H1 (cell line): Measurements from ENCODE around the gene SIDT1. TPM values are rescaled to one million over a fixed set of nuclear protein-coding genes. Genes with fewer than 3 reads are reported as not detected.

ENCODE experiments used
- CTCF ChIA-PET: fragments of 300-600 bp; sonication (Branson Sonifier 250); formaldehyde crosslinking; loops from one replicate; lab custom pipeline; 2021; ENCODE audit not compliant: partially characterized antibody; lab: Charles Lee
- POLR2A ChIA-PET: fragments of 300-600 bp; sonication (Branson Sonifier 250); formaldehyde crosslinking; loops from one replicate; lab custom pipeline; 2021; ENCODE audit warnings: inconsistent platforms; ENCODE audit not compliant: partially characterized antibody; lab: Charles Lee
- DNase-seq, 2 experiments: peaks; one replicate each; pipeline versions ENCODE4 v3.0.0 to v3.0.0-alpha.2; 2010 to 2022; ENCODE audit warnings: low spot score in 2 of 2, low read depth in 1 of 2, mixed read lengths in 1 of 2
- FAIRE-seq: peaks from 2 replicates; lab custom pipeline; 2011; peaks lifted over from hg19 to GRCh38; lab: Jason Lieb, UNC
- H2AFZ ChIP-seq: 2 replicates; pipeline ENCODE4 v1.8.1; 2012; ENCODE audit warnings: low read length, inconsistent platforms
- H2AK5ac ChIP-seq: 2 replicates; pipeline ENCODE4 v1.6.1; 2013; ENCODE audit warnings: low read depth, low read length
- H2BK120ac ChIP-seq: replicated peaks from 2 replicates; pipeline ENCODE3; 2013; ENCODE audit warnings: low read depth, low read length, inconsistent platforms
- H2BK12ac ChIP-seq: 2 replicates; pipeline ENCODE4 v1.6.1; 2013; ENCODE audit warnings: low read depth, low read length
- H2BK15ac ChIP-seq: 2 replicates; pipeline ENCODE4 v1.6.1; 2013; ENCODE audit warnings: low read length
- H2BK20ac ChIP-seq: 2 replicates; pipeline ENCODE4 v1.6.1; 2013; ENCODE audit warnings: low read length
- H2BK5ac ChIP-seq: 2 replicates; pipeline ENCODE4 v1.6.1; 2013; ENCODE audit warnings: low read depth, low read length
- H3K14ac ChIP-seq: 2 replicates; pipeline ENCODE4 v1.6.1; 2013; ENCODE audit warnings: inconsistent platforms; ENCODE audit not compliant: insufficient read length
- H3K18ac ChIP-seq: 2 replicates; pipeline ENCODE4 v1.6.1; 2013; ENCODE audit warnings: low read length; ENCODE audit errors: extremely low read depth
- H3K23ac ChIP-seq: 2 replicates; pipeline ENCODE4 v1.6.1; 2013; ENCODE audit warnings: inconsistent platforms; ENCODE audit not compliant: insufficient read length
- H3K23me2 ChIP-seq: 2 replicates; pipeline ENCODE4 v1.6.1; 2013; ENCODE audit warnings: low read depth, low read length
- H3K27ac ChIP-seq: 2 replicates; pipeline ENCODE4 v1.6.1; 2011; ENCODE audit warnings: low read depth, low read length, inconsistent platforms
- H3K27me3 ChIP-seq, 4 experiments: replicated peaks in 1 of 4; 1 replicate in 1 of 4; 2 replicates in 3 of 4; pipeline versions ENCODE4 v1.6.1 to v1.8.1; 2011 to 2013; ENCODE audit warnings: low read length in 3 of 4, mild to moderate bottlenecking in 3 of 4, inconsistent platforms in 2 of 4, mixed read lengths in 2 of 4, moderate library complexity in 1 of 4; ENCODE audit not compliant: control insufficient read depth in 3 of 4, insufficient read depth in 3 of 4; ENCODE audit errors: extremely low read depth in 1 of 4
- H3K36me3 ChIP-seq, 4 experiments: 2 replicates each; pipeline versions ENCODE4 v1.6.1 to v1.8.1; 2011 to 2013; ENCODE audit warnings: mild to moderate bottlenecking in 4 of 4, low read length in 3 of 4, moderate library complexity in 2 of 4, control low read depth in 1 of 4, inconsistent platforms in 1 of 4; ENCODE audit not compliant: insufficient read depth in 4 of 4, control insufficient read depth in 2 of 4
- H3K4ac ChIP-seq: replicated peaks from 2 replicates; pipeline ENCODE3; 2013; ENCODE audit warnings: low read length, low read depth, mixed read lengths, inconsistent platforms; ENCODE audit not compliant: insufficient read length
- H3K4me1 ChIP-seq, 4 experiments: replicated peaks in 1 of 4; 1 replicate in 1 of 4; 2 replicates in 3 of 4; pipeline versions ENCODE4 v1.6.1 to v1.8.1; 2011 to 2013; ENCODE audit warnings: low read length in 3 of 4, inconsistent platforms in 2 of 4, mixed read lengths in 1 of 4; ENCODE audit not compliant: insufficient read depth in 4 of 4, control insufficient read depth in 3 of 4
- H3K4me2 ChIP-seq, 2 experiments: 2 replicates each; pipeline versions ENCODE4 v1.6.1 to v1.8.1; 2011 to 2013; ENCODE audit warnings: low read depth in 2 of 2, low read length in 2 of 2, control low read depth in 1 of 2, inconsistent platforms in 1 of 2, mild to moderate bottlenecking in 1 of 2; ENCODE audit not compliant: insufficient read depth in 1 of 2
- H3K4me3 ChIP-seq, 4 experiments: fragments of 200-600, 300-600 bp in 1 of 4; sonication (generic), shearing (Covaris generic), sonication (Bioruptor Twin) in 1 of 4; 2 replicates each; pipeline versions ENCODE4 v1.5.1 to v1.8.1; 2011 to 2016; ENCODE audit warnings: low read length in 4 of 4, low read depth in 3 of 4, control low read depth in 2 of 4, inconsistent platforms in 2 of 4, mild to moderate bottlenecking in 2 of 4, mixed read lengths in 1 of 4, moderate library complexity in 1 of 4; ENCODE audit not compliant: insufficient read depth in 2 of 4; ENCODE audit errors: extremely low read depth in 1 of 4
- H3K56ac ChIP-seq: replicated peaks from 2 replicates; pipeline ENCODE3; 2013; ENCODE audit warnings: low read depth, mild to moderate bottlenecking, mixed read lengths, low read length, inconsistent platforms; ENCODE audit not compliant: insufficient read length
- H3K79me1 ChIP-seq: 2 replicates; pipeline ENCODE4 v1.6.1; 2013; ENCODE audit warnings: low read depth, low read length, control low read depth
- H3K79me2 ChIP-seq, 2 experiments: 2 replicates each; pipeline versions ENCODE4 v1.6.1 to v1.8.1; 2012 to 2013; ENCODE audit warnings: low read length in 2 of 2, mild to moderate bottlenecking in 2 of 2, inconsistent platforms in 1 of 2; ENCODE audit not compliant: insufficient read depth in 2 of 2, control insufficient read depth in 1 of 2
- H3K9ac ChIP-seq, 4 experiments: replicated peaks in 1 of 4; 1 replicate in 1 of 4; 2 replicates in 3 of 4; pipeline versions ENCODE4 v1.6.1 to v1.8.1; 2011 to 2013; ENCODE audit warnings: low read depth in 3 of 4, low read length in 3 of 4, control low read depth in 2 of 4, mild to moderate bottlenecking in 2 of 4, moderate library complexity in 2 of 4, inconsistent platforms in 1 of 4; ENCODE audit errors: extremely low read depth in 1 of 4
- H3K9me3 ChIP-seq, 2 experiments: 2 replicates each; pipeline versions ENCODE4 v1.6.1 to v1.8.1; 2012 to 2013; ENCODE audit warnings: mild to moderate bottlenecking in 2 of 2, moderate library complexity in 2 of 2, control low read depth in 1 of 2, inconsistent platforms in 1 of 2, low read depth in 1 of 2, low read length in 1 of 2, mixed read lengths in 1 of 2; ENCODE audit not compliant: insufficient read depth in 2 of 2
- H4K20me1 ChIP-seq, 2 experiments: replicated peaks in 1 of 2; 2 replicates each; pipeline versions ENCODE3 to v1.8.1; 2011 to 2013; ENCODE audit warnings: inconsistent platforms in 2 of 2, low read length in 2 of 2, mild to moderate bottlenecking in 1 of 2; ENCODE audit not compliant: insufficient read depth in 2 of 2, control insufficient read depth in 1 of 2
- H4K5ac ChIP-seq: 2 replicates; pipeline ENCODE4 v1.6.1; 2013; ENCODE audit warnings: low read length, low read depth, mixed read lengths, inconsistent platforms; ENCODE audit not compliant: insufficient read length
- H4K8ac ChIP-seq: 2 replicates; pipeline ENCODE4 v1.8.0; 2013; ENCODE audit warnings: mild to moderate bottlenecking, moderate library complexity, low read length, inconsistent platforms; ENCODE audit not compliant: insufficient read depth; ENCODE audit errors: extremely low read depth
- H4K91ac ChIP-seq: replicated peaks from 2 replicates; pipeline ENCODE3; 2013; ENCODE audit warnings: low read length, mixed read lengths, inconsistent platforms; ENCODE audit not compliant: insufficient read length
- BACH1 ChIP-seq: IDR thresholded peaks from 2 replicates; pipeline ENCODE4 v1.6.1; 2012; ENCODE audit warnings: low read length, improper control_type of control experiment
- BCL11A ChIP-seq, 2 experiments: IDR thresholded peaks; one replicate each; pipeline ENCODE4 v1.6.1; 2011; ENCODE audit warnings: low read depth in 2 of 2, low read length in 2 of 2, mild to moderate bottlenecking in 2 of 2
- CBX5 ChIP-seq: fragments of 300-800, 300-1000 bp; sonication (generic); IDR thresholded peaks from 2 replicates; pipeline ENCODE4 v1.7.1; 2016; ENCODE audit warnings: antibody characterized with exemption, low read length, low read depth
- CHD1 ChIP-seq: IDR thresholded peaks from 2 replicates; pipeline ENCODE4 v1.6.1; 2012; ENCODE audit warnings: low read depth, low read length, improper control_type of control experiment
- CTBP2 ChIP-seq: IDR thresholded peaks from 2 replicates; pipeline ENCODE4 v1.7.0; 2011; ENCODE audit warnings: borderline replicate concordance, mild to moderate bottlenecking, moderate library complexity, mixed read lengths, low read length; ENCODE audit not compliant: insufficient read depth, insufficient read length
- CTCF ChIP-seq, 3 experiments: IDR thresholded peaks; 1 replicate in 2 of 3; 2 replicates in 1 of 3; pipeline versions ENCODE4 v1.5.1 to v1.6.1; 2011; ENCODE audit warnings: low read length in 3 of 3, mild to moderate bottlenecking in 3 of 3, inconsistent platforms in 2 of 3, low read depth in 1 of 3, moderate library complexity in 1 of 3; ENCODE audit not compliant: insufficient read depth in 1 of 3; ENCODE audit errors: control extremely low read depth in 1 of 3
- E2F6 ChIP-seq: IDR thresholded peaks from 2 replicates; pipeline ENCODE4 v1.6.1; 2012; ENCODE audit warnings: inconsistent platforms
- EGR1 ChIP-seq: IDR thresholded peaks from 2 replicates; pipeline ENCODE4 v1.6.1; 2011; ENCODE audit warnings: low read depth, low read length, borderline replicate concordance
- SAP30 ChIP-seq: fragments of 300-600 bp; sonication (generic); IDR thresholded peaks from 2 replicates; pipeline ENCODE4 v1.7.1; 2012; ENCODE audit warnings: low read length, moderate library complexity, mild to moderate bottlenecking, inconsistent platforms; ENCODE audit not compliant: insufficient read depth, insufficient replicate concordance
- SIX5 ChIP-seq: IDR thresholded peaks from 2 replicates; pipeline ENCODE4 v1.6.1; 2011; ENCODE audit warnings: mild to moderate bottlenecking, low read depth, low read length
- WGBS, 2 experiments: shearing (Covaris generic) in 1 of 2; methylation state at CpG; one replicate each; pipeline versions ENCODE4 v1.1.6 to v1.1.7; 2013 to 2015; ENCODE audit warnings: low lambda C conversion rate in 2 of 2, mixed read lengths in 2 of 2, inconsistent platforms in 1 of 2, low coverage in 1 of 2, missing lambda C conversion rate in 1 of 2; ENCODE audit not compliant: insufficient replicate concordance in 2 of 2, insufficient coverage in 1 of 2, insufficient read length in 1 of 2; ENCODE audit errors: extremely low coverage in 1 of 2, missing lambda C conversion rate in 1 of 2; 5-methylcytosine and 5-hydroxymethylcytosine counted together
- polyA plus RNA-seq, 7 experiments: library from polyadenylated mRNA; depleted of rRNA in 3 of 7; stranded (reverse) in 5 of 7; unstranded in 2 of 7; fragments of >200 nt in 5 of 7; fragments of 200-250 nt in 2 of 7; gene quantifications; 1 replicate in 5 of 7; 2 replicates in 1 of 7; 4 replicates in 1 of 7; pipeline versions ENCODE4 v1.2.1 to v1.2.3, GENCODE V29; 2011 to 2013; ENCODE audit warnings: missing spikeins in 2 of 7, mixed read lengths in 2 of 7
- total RNA-seq: library from RNA; stranded (reverse); fragmentation: NEBNext Ultra II Directional; extraction: Animal tissue kit (Norgen Biotek cat#: 25700); gene quantifications from 2 replicates; pipeline ENCODE4 v1.2.1, GENCODE V29; 2021

The SIDT1 gene
- total and polyA plus RNA-seq, 2 of the 8 experiments (the other 6 are each of a cell fraction or from before 2014, with no cell fraction given), result 0.06 TPM; not detected in 1

GRCh38 chr3:113654851-113655250, 122.5 kb downstream of the SIDT1 start:
- Histone ChIP-seq H3K56ac (no peak overlapping the region), H2BK5ac (no peak overlapping the region), H3K9me3 (no peaks in the 10 kb centered on the region), H2AK5ac (no peak overlapping the region), H2AFZ (no peak overlapping the region), H3K4ac (no peak overlapping the region), H3K27me3 (no peaks in the 10 kb centered on the region), H3K23me2 (no peaks in the 10 kb centered on the region; the same call in 1 of the 2 replicates), H3K79me1 (no peaks in the 10 kb centered on the region), H3K36me3 (peaks cover 2 to 10% (median 6%) of the 10 kb centered on the region in 4 experiments; a peak in 5 of 8 replicates), H3K4me3 (no peak overlapping the region), H3K4me1 (no peaks in the 10 kb centered on the region), H4K8ac (no peak overlapping the region), H3K27ac (no peak overlapping the region), H3K23ac (no peak overlapping the region), H3K79me2 (no peaks in the 10 kb centered on the region), H4K91ac (no peak overlapping the region), H3K9ac (no peak overlapping the region), H2BK20ac (no peak overlapping the region), H2BK120ac (no peak overlapping the region), H3K14ac (no peak overlapping the region), H3K4me2 (no peak overlapping the region), H3K18ac (no peak overlapping the region), H4K5ac (no peak overlapping the region), H2BK15ac (no peak overlapping the region), H2BK12ac (no peak overlapping the region), H4K20me1 (no peaks in the 10 kb centered on the region)
- FAIRE-seq, result no peak
- TF ChIP-seq SAP30, result no peak
- TF ChIP-seq SIX5, result no peak
- TF ChIP-seq CTCF (IDR thresholded peaks at IDR 0.05; ENCODE audit: control extremely low read depth in 1 of 3, insufficient read depth in 1 of 3, low read depth in 1 of 3, low read length in 3 of 3), result no peak
- TF ChIP-seq CBX5, result no peak
- no peak for TF ChIP-seq CHD1
- no peak for TF ChIP-seq CTBP2
- TF ChIP-seq BCL11A (IDR thresholded peaks at IDR 0.05; ENCODE audit: low read depth in 2 of 2, low read length in 2 of 2), result no peak
- no peak for TF ChIP-seq BACH1
- no peak for TF ChIP-seq E2F6
- no peak for TF ChIP-seq EGR1
- ChIA-PET CTCF (no interaction called here), POLR2A (no interaction called here)
- 87% methylated on average over 3 of the region's 3 CpGs; no CpG with 5 or more reads in 1 of the 2 experiments for WGBS, 2 experiments
- DNase-seq, result no peak
